A673 (cell line): ENCODE results near the gene PRDM1. TPM values are rescaled to one million over a fixed set of nuclear protein-coding genes. Genes with fewer than 3 reads are reported as not detected.

Source experiments
- BruUV-seq: library from RNA; stranded (reverse); fragments of 400-500 nt; replicated peaks from 2 replicates; lab custom pipeline; 2021; lab: Mats Ljungman, UMichigan
- CTCF ChIA-PET: fragments of 300-600 bp; sonication (Branson Sonifier 250); formaldehyde crosslinking; loops from one replicate; lab custom pipeline; 2022; ENCODE audit warnings: antibody characterized with exemption; lab: Charles Lee
- POLR2A ChIA-PET: fragments of 300-600 bp; sonication (Branson Sonifier 250); formaldehyde crosslinking; loops from one replicate; lab custom pipeline; 2022; ENCODE audit warnings: antibody characterized with exemption; ENCODE audit not compliant: low non-redundant PET; lab: Charles Lee
- DNase-seq: peaks from one replicate; pipeline ENCODE4 v3.0.0-alpha.2; 2015; ENCODE audit warnings: low spot score
- H3K27ac ChIP-seq: fragments of 200-600 bp; sonication (generic); 2 replicates; pipeline ENCODE4 v1.5.1; 2016; ENCODE audit warnings: mixed run types, low read depth, mild to moderate bottlenecking, mixed read lengths, antibody characterized with exemption, low read length; ENCODE audit not compliant: poor library complexity, severe bottlenecking
- H3K27me3 ChIP-seq: fragments of 200-600 bp; sonication (generic); replicated peaks from 2 replicates; pipeline ENCODE4 v1.6.1; 2017; ENCODE audit warnings: mixed run types, low read depth, mild to moderate bottlenecking, mixed read lengths, antibody characterized with exemption, low read length; ENCODE audit not compliant: insufficient read depth, poor library complexity
- H3K36me3 ChIP-seq: fragments of 200-600 bp; sonication (generic); 2 replicates; pipeline ENCODE4 v1.6.1; 2016; ENCODE audit warnings: mixed run types, mild to moderate bottlenecking, mixed read lengths, antibody characterized with exemption, low read length; ENCODE audit not compliant: insufficient read depth, poor library complexity, severe bottlenecking
- H3K4me1 ChIP-seq: fragments of 200-600 bp; sonication (generic); 2 replicates; pipeline ENCODE4 v1.6.1; 2017; ENCODE audit warnings: mixed run types, mild to moderate bottlenecking, mixed read lengths, antibody characterized with exemption, low read length; ENCODE audit not compliant: insufficient read depth, poor library complexity, severe bottlenecking
- H3K4me3 ChIP-seq: fragments of 200-600 bp; sonication (generic); 2 replicates; pipeline ENCODE4 v1.5.1; 2016; ENCODE audit warnings: low read depth, mixed run types, mild to moderate bottlenecking, mixed read lengths, low read length; ENCODE audit not compliant: poor library complexity, severe bottlenecking
- H3K9me3 ChIP-seq: fragments of 200-600 bp; sonication (generic); 2 replicates; pipeline ENCODE4 v1.6.1; 2016; ENCODE audit warnings: mixed run types, low read depth, mild to moderate bottlenecking, mixed read lengths, antibody characterized with exemption, low read length; ENCODE audit not compliant: poor library complexity, severe bottlenecking
- CTCF ChIP-seq: fragments of 300-800, 200-600 bp; sonication (generic); conservative IDR thresholded peaks from 2 replicates; pipeline ENCODE4 v1.5.1; 2017; ENCODE audit warnings: low read depth, mild to moderate bottlenecking, antibody characterized with exemption, low read length, moderate library complexity, mixed read lengths
- EZH2 ChIP-seq: fragments of 200-600 bp; sonication (generic); IDR thresholded peaks from 2 replicates; pipeline ENCODE4 v1.6.1; 2017; ENCODE audit warnings: borderline replicate concordance, low read depth, mild to moderate bottlenecking, mixed read lengths, antibody characterized with exemption, low read length; ENCODE audit not compliant: poor library complexity, severe bottlenecking
- intact Hi-C: fragments of 100-400 bp; cut with micrococcal nuclease; formaldehyde crosslinking; loops from one replicate; pipeline ENCODE4 v1.10.0; 2022; ENCODE audit not compliant: unreplicated experiment
- total RNA-seq: library from RNA; stranded (reverse); gene quantifications from 2 replicates; pipeline ENCODE4 v1.2.3, GENCODE V29; 2021

The PRDM1 gene
- total RNA-seq, 1 experiment from 2014 or later = not detected

DNA sequence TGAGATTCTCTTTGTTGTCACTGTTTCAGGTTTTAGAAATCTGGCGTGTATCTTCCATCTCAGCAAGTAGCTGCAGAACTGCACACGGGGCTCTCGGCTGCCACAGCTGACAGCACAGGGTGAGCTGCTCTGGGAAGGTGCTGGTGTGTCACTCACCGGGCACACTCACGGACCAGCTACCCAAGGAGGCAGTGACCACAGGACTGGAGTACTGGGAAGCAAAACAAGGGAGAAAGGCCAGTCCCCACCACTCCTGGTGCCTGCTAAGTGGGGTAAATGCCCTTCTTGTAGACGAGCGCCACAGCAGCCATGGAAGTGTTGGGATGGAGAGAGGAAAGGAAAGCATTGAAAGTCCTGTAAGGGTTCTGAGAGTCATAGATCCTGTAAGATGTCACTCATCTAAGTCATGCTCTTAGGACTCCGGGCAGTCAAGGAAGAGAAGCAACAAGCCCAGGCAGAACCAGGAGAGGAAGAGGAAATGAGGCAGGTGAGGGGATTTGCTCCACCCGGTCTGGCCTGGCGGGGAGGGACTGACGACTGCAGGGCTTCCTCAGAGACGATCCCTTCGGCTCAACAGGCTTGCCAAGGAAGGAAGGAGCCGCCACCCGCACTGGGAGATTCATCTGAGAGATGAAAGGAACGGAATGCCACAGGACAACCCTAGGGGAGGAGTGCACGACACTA, 48.1 kb downstream of the PRDM1 start:
- peaks cover 13% of the 10 kb centered on the region for H3K4me1 ChIP-seq
- H3K9me3 ChIP-seq = no peaks in the 10 kb centered on the region
- no peak for DNase-seq
- no TSS peak for BruUV-seq
- ChIA-PET POLR2A (no interaction called here), CTCF (no interaction called here)
- H3K27ac ChIP-seq = no peak overlapping the region
- H3K4me3 ChIP-seq = no peak overlapping the region
- no peaks in the 10 kb centered on the region for H3K27me3 ChIP-seq
- no peaks in the 10 kb centered on the region for H3K36me3 ChIP-seq
- TF ChIP-seq CTCF (no peak), EZH2 (no peak)
- intact Hi-C loops = no loop called here

DNA sequence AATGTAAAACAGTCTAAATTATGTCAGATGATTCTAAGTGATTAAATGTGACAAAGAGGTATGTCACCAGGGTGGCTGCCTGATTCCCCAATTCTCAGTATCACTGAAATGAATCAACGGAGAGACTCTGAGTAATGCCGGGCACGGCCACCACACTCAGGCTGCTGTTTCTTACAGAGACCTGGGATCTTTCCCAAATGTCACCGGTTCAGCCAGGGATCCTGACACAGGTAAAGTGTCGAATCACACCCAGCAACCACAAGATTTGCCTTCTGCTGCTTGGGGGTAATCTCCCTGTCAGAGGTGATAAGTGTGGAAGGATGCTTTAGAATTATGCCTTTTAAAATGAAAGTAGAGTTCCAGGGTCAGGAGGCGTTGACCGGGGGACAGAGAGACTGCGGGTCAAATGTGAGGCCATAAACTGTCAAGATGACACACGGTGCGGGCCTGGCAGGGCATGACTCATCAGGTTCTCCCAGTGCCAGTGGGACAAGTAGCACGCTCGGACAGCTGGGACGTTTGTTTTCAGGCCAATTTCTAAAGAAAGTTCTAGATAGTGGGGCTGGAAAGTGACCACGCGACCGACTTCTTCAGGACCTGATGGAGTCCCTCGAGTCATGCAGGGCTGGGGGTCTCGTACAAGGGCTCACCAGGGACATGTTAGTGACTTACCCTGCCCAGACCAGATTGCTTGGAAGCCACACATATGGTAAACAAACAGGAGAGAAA, 48.9 kb downstream of the PRDM1 start:
- H3K27me3 ChIP-seq = no peaks in the 10 kb centered on the region
- H3K4me1 ChIP-seq = peaks cover 9% of the 10 kb centered on the region
- H3K4me3 ChIP-seq = no peak overlapping the region
- H3K36me3 ChIP-seq = no peaks in the 10 kb centered on the region
- intact Hi-C loops = no loop called here
- DNase-seq = no peak
- BruUV-seq = no TSS peak
- ChIA-PET POLR2A (no interaction called here), CTCF (no interaction called here)
- TF ChIP-seq CTCF (no peak), EZH2 (no peak)
- H3K9me3 ChIP-seq = no peaks in the 10 kb centered on the region
- no peak overlapping the region for H3K27ac ChIP-seq

DNA sequence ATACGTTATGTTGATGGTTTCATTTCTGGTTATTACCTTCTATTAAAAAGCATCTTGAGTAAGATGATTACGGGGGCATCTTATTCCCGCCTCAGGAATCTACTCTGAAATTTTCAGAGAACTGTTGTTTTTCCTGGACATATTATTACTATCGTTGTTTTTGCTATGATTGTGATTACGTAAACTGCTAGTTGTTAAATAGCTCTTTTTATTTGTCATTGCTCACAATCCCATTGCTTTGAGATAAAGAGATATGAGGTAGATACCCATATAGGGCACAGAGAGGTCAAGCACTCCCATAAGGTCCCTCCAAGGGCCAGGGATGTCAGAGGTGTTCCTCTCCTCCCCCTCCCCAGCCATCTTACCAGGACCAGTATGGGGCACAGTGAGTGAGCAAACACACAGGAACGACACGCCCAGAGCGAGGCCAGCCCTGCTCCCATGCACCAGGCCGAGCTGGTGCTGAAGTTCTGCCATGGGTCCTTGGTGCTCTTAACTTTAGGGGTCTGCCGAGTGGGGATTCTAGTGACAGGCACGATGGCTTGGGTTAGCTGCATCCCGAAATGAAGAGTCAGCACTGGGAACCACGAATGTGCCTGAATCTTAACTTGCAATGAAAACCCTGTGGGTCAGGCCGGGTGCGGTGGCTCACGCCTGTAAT, 49.9 kb downstream of the PRDM1 start:
- peaks cover 7% of the 10 kb centered on the region for H3K4me1 ChIP-seq
- no peak for DNase-seq
- TF ChIP-seq CTCF (no peak), EZH2 (no peak)
- no peaks in the 10 kb centered on the region for H3K9me3 ChIP-seq
- intact Hi-C loops = no loop called here
- no peaks in the 10 kb centered on the region for H3K36me3 ChIP-seq
- POLR2A ChIA-PET = no interaction called here
- BruUV-seq = no TSS peak
- H3K4me3 ChIP-seq = no peak overlapping the region
- CTCF ChIA-PET = no interaction called here
- no peak overlapping the region for H3K27ac ChIP-seq
- H3K27me3 ChIP-seq = no peaks in the 10 kb centered on the region
